H1 (cell line): ENCODE data around the gene BNC2. TPM values are rescaled to one million over a fixed set of nuclear protein-coding genes. Genes with fewer than 3 reads are reported as not detected.

Experiments used
- CTCF ChIA-PET: fragments of 300-600 bp; sonication (Branson Sonifier 250); formaldehyde crosslinking; loops from one replicate; lab custom pipeline; 2021; ENCODE audit not compliant: partially characterized antibody; lab: Charles Lee
- POLR2A ChIA-PET: fragments of 300-600 bp; sonication (Branson Sonifier 250); formaldehyde crosslinking; loops from one replicate; lab custom pipeline; 2021; ENCODE audit warnings: inconsistent platforms; ENCODE audit not compliant: partially characterized antibody; lab: Charles Lee
- DNase-seq, 2 experiments: peaks; one replicate each; pipeline versions ENCODE4 v3.0.0 to v3.0.0-alpha.2; 2010 to 2022; ENCODE audit warnings: low spot score in 2 of 2, low read depth in 1 of 2, mixed read lengths in 1 of 2
- FAIRE-seq: peaks from 2 replicates; lab custom pipeline; 2011; peaks lifted over from hg19 to GRCh38; lab: Jason Lieb, UNC
- H2AFZ ChIP-seq: 2 replicates; pipeline ENCODE4 v1.8.1; 2012; ENCODE audit warnings: low read length, inconsistent platforms
- H2AK5ac ChIP-seq: 2 replicates; pipeline ENCODE4 v1.6.1; 2013; ENCODE audit warnings: low read depth, low read length
- H2BK120ac ChIP-seq: replicated peaks from 2 replicates; pipeline ENCODE3; 2013; ENCODE audit warnings: low read depth, low read length, inconsistent platforms
- H2BK12ac ChIP-seq: 2 replicates; pipeline ENCODE4 v1.6.1; 2013; ENCODE audit warnings: low read depth, low read length
- H2BK15ac ChIP-seq: 2 replicates; pipeline ENCODE4 v1.6.1; 2013; ENCODE audit warnings: low read length
- H2BK20ac ChIP-seq: 2 replicates; pipeline ENCODE4 v1.6.1; 2013; ENCODE audit warnings: low read length
- H2BK5ac ChIP-seq: 2 replicates; pipeline ENCODE4 v1.6.1; 2013; ENCODE audit warnings: low read depth, low read length
- H3K14ac ChIP-seq: 2 replicates; pipeline ENCODE4 v1.6.1; 2013; ENCODE audit warnings: inconsistent platforms; ENCODE audit not compliant: insufficient read length
- H3K18ac ChIP-seq: 2 replicates; pipeline ENCODE4 v1.6.1; 2013; ENCODE audit warnings: low read length; ENCODE audit errors: extremely low read depth
- H3K23ac ChIP-seq: 2 replicates; pipeline ENCODE4 v1.6.1; 2013; ENCODE audit warnings: inconsistent platforms; ENCODE audit not compliant: insufficient read length
- H3K23me2 ChIP-seq: 2 replicates; pipeline ENCODE4 v1.6.1; 2013; ENCODE audit warnings: low read depth, low read length
- H3K27ac ChIP-seq: 2 replicates; pipeline ENCODE4 v1.6.1; 2011; ENCODE audit warnings: low read depth, low read length, inconsistent platforms
- H3K27me3 ChIP-seq, 4 experiments: replicated peaks in 1 of 4; 1 replicate in 1 of 4; 2 replicates in 3 of 4; pipeline versions ENCODE4 v1.6.1 to v1.8.1; 2011 to 2013; ENCODE audit warnings: low read length in 3 of 4, mild to moderate bottlenecking in 3 of 4, inconsistent platforms in 2 of 4, mixed read lengths in 2 of 4, moderate library complexity in 1 of 4; ENCODE audit not compliant: control insufficient read depth in 3 of 4, insufficient read depth in 3 of 4; ENCODE audit errors: extremely low read depth in 1 of 4
- H3K36me3 ChIP-seq, 4 experiments: 2 replicates each; pipeline versions ENCODE4 v1.6.1 to v1.8.1; 2011 to 2013; ENCODE audit warnings: mild to moderate bottlenecking in 4 of 4, low read length in 3 of 4, moderate library complexity in 2 of 4, control low read depth in 1 of 4, inconsistent platforms in 1 of 4; ENCODE audit not compliant: insufficient read depth in 4 of 4, control insufficient read depth in 2 of 4
- H3K4ac ChIP-seq: replicated peaks from 2 replicates; pipeline ENCODE3; 2013; ENCODE audit warnings: low read length, low read depth, mixed read lengths, inconsistent platforms; ENCODE audit not compliant: insufficient read length
- H3K4me1 ChIP-seq, 4 experiments: replicated peaks in 1 of 4; 1 replicate in 1 of 4; 2 replicates in 3 of 4; pipeline versions ENCODE4 v1.6.1 to v1.8.1; 2011 to 2013; ENCODE audit warnings: low read length in 3 of 4, inconsistent platforms in 2 of 4, mixed read lengths in 1 of 4; ENCODE audit not compliant: insufficient read depth in 4 of 4, control insufficient read depth in 3 of 4
- H3K4me2 ChIP-seq, 2 experiments: 2 replicates each; pipeline versions ENCODE4 v1.6.1 to v1.8.1; 2011 to 2013; ENCODE audit warnings: low read depth in 2 of 2, low read length in 2 of 2, control low read depth in 1 of 2, inconsistent platforms in 1 of 2, mild to moderate bottlenecking in 1 of 2; ENCODE audit not compliant: insufficient read depth in 1 of 2
- H3K4me3 ChIP-seq, 4 experiments: fragments of 200-600, 300-600 bp in 1 of 4; sonication (generic), shearing (Covaris generic), sonication (Bioruptor Twin) in 1 of 4; 2 replicates each; pipeline versions ENCODE4 v1.5.1 to v1.8.1; 2011 to 2016; ENCODE audit warnings: low read length in 4 of 4, low read depth in 3 of 4, control low read depth in 2 of 4, inconsistent platforms in 2 of 4, mild to moderate bottlenecking in 2 of 4, mixed read lengths in 1 of 4, moderate library complexity in 1 of 4; ENCODE audit not compliant: insufficient read depth in 2 of 4; ENCODE audit errors: extremely low read depth in 1 of 4
- H3K56ac ChIP-seq: replicated peaks from 2 replicates; pipeline ENCODE3; 2013; ENCODE audit warnings: low read depth, mild to moderate bottlenecking, mixed read lengths, low read length, inconsistent platforms; ENCODE audit not compliant: insufficient read length
- H3K79me1 ChIP-seq: 2 replicates; pipeline ENCODE4 v1.6.1; 2013; ENCODE audit warnings: low read depth, low read length, control low read depth
- H3K79me2 ChIP-seq, 2 experiments: 2 replicates each; pipeline versions ENCODE4 v1.6.1 to v1.8.1; 2012 to 2013; ENCODE audit warnings: low read length in 2 of 2, mild to moderate bottlenecking in 2 of 2, inconsistent platforms in 1 of 2; ENCODE audit not compliant: insufficient read depth in 2 of 2, control insufficient read depth in 1 of 2
- H3K9ac ChIP-seq, 4 experiments: replicated peaks in 1 of 4; 1 replicate in 1 of 4; 2 replicates in 3 of 4; pipeline versions ENCODE4 v1.6.1 to v1.8.1; 2011 to 2013; ENCODE audit warnings: low read depth in 3 of 4, low read length in 3 of 4, control low read depth in 2 of 4, mild to moderate bottlenecking in 2 of 4, moderate library complexity in 2 of 4, inconsistent platforms in 1 of 4; ENCODE audit errors: extremely low read depth in 1 of 4
- H3K9me3 ChIP-seq, 2 experiments: 2 replicates each; pipeline versions ENCODE4 v1.6.1 to v1.8.1; 2012 to 2013; ENCODE audit warnings: mild to moderate bottlenecking in 2 of 2, moderate library complexity in 2 of 2, control low read depth in 1 of 2, inconsistent platforms in 1 of 2, low read depth in 1 of 2, low read length in 1 of 2, mixed read lengths in 1 of 2; ENCODE audit not compliant: insufficient read depth in 2 of 2
- H4K20me1 ChIP-seq, 2 experiments: replicated peaks in 1 of 2; 2 replicates each; pipeline versions ENCODE3 to v1.8.1; 2011 to 2013; ENCODE audit warnings: inconsistent platforms in 2 of 2, low read length in 2 of 2, mild to moderate bottlenecking in 1 of 2; ENCODE audit not compliant: insufficient read depth in 2 of 2, control insufficient read depth in 1 of 2
- H4K5ac ChIP-seq: 2 replicates; pipeline ENCODE4 v1.6.1; 2013; ENCODE audit warnings: low read length, low read depth, mixed read lengths, inconsistent platforms; ENCODE audit not compliant: insufficient read length
- H4K8ac ChIP-seq: 2 replicates; pipeline ENCODE4 v1.8.0; 2013; ENCODE audit warnings: mild to moderate bottlenecking, moderate library complexity, low read length, inconsistent platforms; ENCODE audit not compliant: insufficient read depth; ENCODE audit errors: extremely low read depth
- H4K91ac ChIP-seq: replicated peaks from 2 replicates; pipeline ENCODE3; 2013; ENCODE audit warnings: low read length, mixed read lengths, inconsistent platforms; ENCODE audit not compliant: insufficient read length
- ASH2L ChIP-seq: fragments of 200-600, 300-600 bp; sonication (generic); IDR thresholded peaks from one replicate; pipeline ENCODE4 v1.7.1; 2017; ENCODE audit warnings: low read length
- JUN ChIP-seq: IDR thresholded peaks from 2 replicates; pipeline ENCODE4 v1.6.1; 2011; ENCODE audit warnings: low read depth, mild to moderate bottlenecking, improper control_type of control experiment, low read length
- TAF1 ChIP-seq: IDR thresholded peaks from 2 replicates; pipeline ENCODE4 v1.6.1; 2011; ENCODE audit warnings: mild to moderate bottlenecking, low read depth, low read length
- TCF12 ChIP-seq: IDR thresholded peaks from 2 replicates; pipeline ENCODE4 v1.6.1; 2011; ENCODE audit warnings: low read depth, mild to moderate bottlenecking, low read length
- WGBS, 2 experiments: shearing (Covaris generic) in 1 of 2; methylation state at CpG; one replicate each; pipeline versions ENCODE4 v1.1.6 to v1.1.7; 2013 to 2015; ENCODE audit warnings: low lambda C conversion rate in 2 of 2, mixed read lengths in 2 of 2, inconsistent platforms in 1 of 2, low coverage in 1 of 2, missing lambda C conversion rate in 1 of 2; ENCODE audit not compliant: insufficient replicate concordance in 2 of 2, insufficient coverage in 1 of 2, insufficient read length in 1 of 2; ENCODE audit errors: extremely low coverage in 1 of 2, missing lambda C conversion rate in 1 of 2; 5-methylcytosine and 5-hydroxymethylcytosine counted together
- polyA plus RNA-seq, 7 experiments: library from polyadenylated mRNA; depleted of rRNA in 3 of 7; stranded (reverse) in 5 of 7; unstranded in 2 of 7; fragments of >200 nt in 5 of 7; fragments of 200-250 nt in 2 of 7; gene quantifications; 1 replicate in 5 of 7; 2 replicates in 1 of 7; 4 replicates in 1 of 7; pipeline versions ENCODE4 v1.2.1 to v1.2.3, GENCODE V29; 2011 to 2013; ENCODE audit warnings: missing spikeins in 2 of 7, mixed read lengths in 2 of 7
- total RNA-seq: library from RNA; stranded (reverse); fragmentation: NEBNext Ultra II Directional; extraction: Animal tissue kit (Norgen Biotek cat#: 25700); gene quantifications from 2 replicates; pipeline ENCODE4 v1.2.1, GENCODE V29; 2021
- TF ChIP-seq, protein P1 (sequence below): IDR thresholded peaks from 2 replicates; pipeline ENCODE4 v1.6.1; 2012; ENCODE audit warnings: inconsistent platforms
- TF ChIP-seq, protein P2 (sequence below): IDR thresholded peaks from 2 replicates; pipeline ENCODE4 v1.6.1; 2011; ENCODE audit warnings: low read length, improper control_type of control experiment

BNC2 gene
- total and polyA plus RNA-seq, 2 of the 8 experiments (the other 6 are each of a cell fraction or from before 2014, with no cell fraction given) = 16.0 to 26.8 TPM

DNA sequence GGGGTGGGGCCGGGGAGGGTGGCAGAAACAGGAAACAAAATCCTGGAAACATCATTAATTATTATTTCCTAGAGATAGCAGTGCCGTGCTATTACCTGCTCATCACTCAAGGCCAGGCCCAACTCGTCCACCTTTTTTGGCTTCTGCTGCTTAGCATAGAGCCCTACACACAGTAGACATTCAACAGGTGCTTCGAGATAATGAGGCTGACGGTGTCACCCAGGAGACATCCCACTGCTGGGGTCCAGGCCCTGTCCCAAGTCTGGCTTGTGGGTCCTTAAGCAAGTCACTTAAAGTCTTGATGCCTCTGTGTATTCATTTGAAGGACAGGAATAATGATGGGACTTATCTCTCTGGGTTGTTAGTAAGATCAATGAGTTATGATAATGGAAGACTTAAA lies 506.6 kb downstream of the BNC2 start:
- H4K5ac ChIP-seq = no peak overlapping the region
- no peak for FAIRE-seq
- H2BK15ac ChIP-seq = no peak overlapping the region

More for the DNA sequence above, 506.6 kb downstream of the BNC2 start:
- Histone ChIP-seq H3K14ac (no peak overlapping the region), H3K4me2 (no peak overlapping the region), H3K9me3 (no peaks in the 10 kb centered on the region), H3K9ac (no peak overlapping the region), H2AK5ac (no peak overlapping the region), H3K27ac (no peak overlapping the region), H2BK20ac (no peak overlapping the region), H3K4ac (no peak overlapping the region), H3K27me3 (no peaks in the 10 kb centered on the region), H2AFZ (no peak overlapping the region), H2BK5ac (no peak overlapping the region), H4K8ac (no peak overlapping the region), H3K4me3 (no peak overlapping the region), H3K23me2 (no peaks in the 10 kb centered on the region), H3K79me2 (no peaks in the 10 kb centered on the region), H3K4me1 (peaks cover 0 to 2% (median 1%) of the 10 kb centered on the region in 4 experiments; a peak in 1 of 7 replicates), H4K20me1 (no peaks in the 10 kb centered on the region), H3K23ac (no peak overlapping the region), H2BK12ac (no peak overlapping the region), H4K91ac (no peak overlapping the region), H3K79me1 (no peaks in the 10 kb centered on the region), H3K18ac (no peak overlapping the region), H3K56ac (no peak overlapping the region), H2BK120ac (no peak overlapping the region), H3K36me3 (no peaks in the 10 kb centered on the region)
- 90% methylated on average over 5 of the region's 5 CpGs; no CpG with 5 or more reads in 1 of the 2 experiments for WGBS, 2 experiments
- no peak for TF ChIP-seq TAF1
- TF ChIP-seq JUN = no peak
- TF ChIP-seq, protein P1, sequence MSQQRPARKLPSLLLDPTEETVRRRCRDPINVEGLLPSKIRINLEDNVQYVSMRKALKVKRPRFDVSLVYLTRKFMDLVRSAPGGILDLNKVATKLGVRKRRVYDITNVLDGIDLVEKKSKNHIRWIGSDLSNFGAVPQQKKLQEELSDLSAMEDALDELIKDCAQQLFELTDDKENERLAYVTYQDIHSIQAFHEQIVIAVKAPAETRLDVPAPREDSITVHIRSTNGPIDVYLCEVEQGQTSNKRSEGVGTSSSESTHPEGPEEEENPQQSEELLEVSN = no peak
- no peak for TF ChIP-seq ASH2L
- TF ChIP-seq, protein P2, sequence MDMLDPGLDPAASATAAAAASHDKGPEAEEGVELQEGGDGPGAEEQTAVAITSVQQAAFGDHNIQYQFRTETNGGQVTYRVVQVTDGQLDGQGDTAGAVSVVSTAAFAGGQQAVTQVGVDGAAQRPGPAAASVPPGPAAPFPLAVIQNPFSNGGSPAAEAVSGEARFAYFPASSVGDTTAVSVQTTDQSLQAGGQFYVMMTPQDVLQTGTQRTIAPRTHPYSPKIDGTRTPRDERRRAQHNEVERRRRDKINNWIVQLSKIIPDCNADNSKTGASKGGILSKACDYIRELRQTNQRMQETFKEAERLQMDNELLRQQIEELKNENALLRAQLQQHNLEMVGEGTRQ = no peak
- TF ChIP-seq TCF12 = no peak
- no peak for DNase-seq
- ChIA-PET POLR2A (no interaction called here), CTCF (interaction anchor here (0.5 kb wide), 1 partner anchor 51 kb away, joined by 7 read pairs; no protein-coding TSS in a partner anchor)
